Measurements from ENCODE around the gene EEF2KMT.
"Not testable (repeated sequence)": the region's sequence is repeated elsewhere in the genome, so short reads cannot be mapped to it uniquely, and the experiment has no call there.

Gene EEF2KMT

GRCh38 chr16:5070431-5071186, 27.0 kb downstream of the EEF2KMT start:
- DNase-seq = no peak

DNA sequence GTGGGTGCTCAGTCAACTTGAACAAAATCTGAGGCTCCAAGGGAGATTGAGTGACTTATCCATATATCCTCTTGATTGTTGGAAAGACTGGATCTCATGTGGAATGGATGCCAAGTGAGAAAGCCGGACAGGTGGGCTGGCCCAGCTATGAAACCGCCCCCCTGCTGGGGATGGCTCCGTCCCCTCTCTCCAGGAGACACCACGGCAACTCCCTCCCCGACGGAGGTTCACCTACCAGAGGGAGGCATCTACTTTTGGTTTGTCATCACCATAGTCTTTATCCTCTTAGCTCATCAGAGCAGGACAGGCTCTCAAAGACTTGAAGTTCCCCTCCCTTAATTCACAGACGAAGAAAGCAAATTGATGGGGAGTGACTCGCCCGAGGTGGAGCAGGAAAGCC, 27.7 kb downstream of the EEF2KMT start:
- no peak for DNase-seq

- DNase-seq = no peak
These were observed 28.5 kb downstream of the EEF2KMT start for GRCh38 chr16:5069048-5069447.

- DNase-seq = no peak
These were observed 31.1 kb downstream of the EEF2KMT start for GRCh38 chr16:5066511-5066910.

GRCh38 chr16:5065813-5066212, 31.8 kb downstream of the EEF2KMT start, which contains the start of gene C16orf89:
Gene C16orf89, minus strand, starts transcription at chr16:5065956. Its CDS starts 48 bp downstream, at chr16:5065908.
- no peak for DNase-seq

GRCh38 chr16:5065326-5065725, 32.3 kb downstream of the EEF2KMT start:
- DNase-seq = no peak

GRCh38 chr16:5064915-5065314, 32.7 kb downstream of the EEF2KMT start:
- no peak for DNase-seq

DNA sequence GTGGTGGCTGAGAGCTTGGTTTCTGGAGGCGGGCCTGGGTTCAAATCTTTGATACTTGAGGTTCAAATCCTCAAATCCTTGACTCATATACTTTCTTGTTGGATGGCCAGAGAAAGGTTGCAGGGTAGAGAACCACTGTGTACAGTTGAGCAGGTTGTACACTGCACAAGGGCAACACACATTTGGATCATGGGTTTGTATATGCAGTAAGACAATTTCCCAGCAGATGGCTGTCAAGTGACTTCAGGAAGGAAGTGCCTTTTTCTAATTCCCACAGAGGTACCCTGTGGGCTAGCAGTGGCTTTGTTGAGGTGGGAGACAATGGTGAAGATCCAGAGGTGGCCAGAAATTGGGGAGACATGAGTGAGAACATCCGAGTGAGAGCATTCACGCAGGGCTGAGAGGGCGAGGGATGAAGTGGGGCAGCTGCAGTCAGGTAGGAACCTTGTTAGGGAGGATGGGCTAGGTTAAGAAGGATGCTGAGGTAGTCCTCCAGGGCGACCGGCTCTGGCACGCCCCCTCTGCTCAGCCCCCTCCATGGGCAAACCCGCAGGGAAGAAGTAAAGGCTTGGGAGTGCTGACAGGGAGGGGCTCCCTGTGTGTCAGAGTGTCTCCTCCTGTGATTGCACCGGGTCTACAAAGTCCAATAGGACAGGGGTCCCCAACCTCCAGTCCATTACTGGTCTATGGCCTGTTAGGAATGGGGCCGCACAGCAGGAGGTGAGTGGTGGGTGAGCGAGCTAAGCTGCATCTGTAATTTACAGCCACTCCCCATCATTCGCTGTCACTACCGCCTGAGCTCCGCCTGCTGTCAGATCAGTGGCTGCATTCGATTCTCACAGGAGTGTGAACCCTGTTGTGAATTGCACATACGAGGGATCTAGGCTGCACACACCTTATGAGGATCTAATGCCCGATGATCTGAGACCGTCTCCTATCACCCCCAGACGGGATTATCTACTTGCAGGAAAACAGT, 34.5 kb downstream of the EEF2KMT start:
- no peak for DNase-seq

- DNase-seq = no peak
These were observed 35.5 kb downstream of the EEF2KMT start for GRCh38 chr16:5062051-5062450.

GRCh38 chr16:5060073-5060641, 37.4 kb downstream of the EEF2KMT start:
- DNase-seq = no peak

- DNase-seq = no peak
These were observed 38.1 kb downstream of the EEF2KMT start for GRCh38 chr16:5059386-5060072.

- no peak for DNase-seq
These were observed 39.1 kb downstream of the EEF2KMT start for GRCh38 chr16:5058476-5058875.

GRCh38 chr16:5056352-5056751, 41.2 kb downstream of the EEF2KMT start:
- DNase-seq = no peak

- DNase-seq = no peak
These were observed 42.4 kb downstream of the EEF2KMT start for GRCh38 chr16:5054876-5055865.

GRCh38 chr16:5046914-5047313, 50.7 kb downstream of the EEF2KMT start:
- no peak for DNase-seq

DNA sequence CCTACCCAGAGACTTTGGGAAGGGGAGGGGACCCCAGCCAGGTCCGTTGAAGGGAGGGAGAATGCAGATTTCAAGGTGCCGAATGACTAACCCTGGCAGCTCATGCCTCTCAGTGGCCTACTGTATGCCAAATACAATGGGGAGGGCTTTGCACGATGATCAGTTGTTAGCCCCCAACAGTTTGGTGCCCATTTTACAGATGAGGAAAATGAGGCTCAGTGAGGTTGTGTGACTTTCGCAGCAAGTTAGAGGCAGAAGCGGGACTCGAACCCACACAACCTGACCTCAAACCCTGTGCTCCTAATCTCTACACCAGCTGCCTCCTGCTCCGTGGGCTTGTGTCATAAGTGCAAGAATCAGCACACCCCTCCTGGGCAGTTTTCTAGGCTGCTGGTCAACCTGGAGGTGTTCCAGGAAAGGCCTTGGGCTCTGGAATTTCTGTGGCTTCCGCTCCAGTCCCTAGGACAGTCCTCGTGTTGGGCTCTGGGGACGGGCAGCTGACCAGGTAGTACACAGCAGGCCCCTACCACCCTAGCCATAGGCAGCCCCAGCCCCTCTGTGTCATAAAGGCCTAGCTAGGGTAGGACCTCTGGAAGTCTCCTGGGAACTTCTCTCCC, 52.0 kb downstream of the EEF2KMT start:
- no peak for DNase-seq

DNA sequence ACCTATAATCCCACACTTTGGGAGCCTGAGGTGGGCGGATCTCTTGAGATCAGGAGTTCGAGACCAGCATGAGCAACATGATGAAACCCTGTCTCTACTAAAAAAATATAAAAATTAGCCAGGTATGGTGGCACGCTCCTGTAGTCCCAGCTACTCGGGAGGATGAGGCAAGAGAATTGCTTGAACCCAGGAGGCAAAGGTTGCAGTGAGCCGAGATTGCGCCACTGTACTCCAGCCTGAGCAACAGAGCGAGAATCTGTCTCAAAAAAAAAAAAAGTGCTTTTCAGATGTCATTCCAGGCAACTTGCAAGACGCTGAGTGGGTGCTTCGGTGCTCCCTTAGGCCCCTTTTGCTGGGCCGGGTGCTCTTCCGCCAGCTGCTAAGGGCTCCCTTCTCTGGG, 53.0 kb downstream of the EEF2KMT start:
- not testable (repeated sequence) for DNase-seq

GRCh38 chr16:5044011-5044540, 53.5 kb downstream of the EEF2KMT start:
- DNase-seq = no peak

DNA sequence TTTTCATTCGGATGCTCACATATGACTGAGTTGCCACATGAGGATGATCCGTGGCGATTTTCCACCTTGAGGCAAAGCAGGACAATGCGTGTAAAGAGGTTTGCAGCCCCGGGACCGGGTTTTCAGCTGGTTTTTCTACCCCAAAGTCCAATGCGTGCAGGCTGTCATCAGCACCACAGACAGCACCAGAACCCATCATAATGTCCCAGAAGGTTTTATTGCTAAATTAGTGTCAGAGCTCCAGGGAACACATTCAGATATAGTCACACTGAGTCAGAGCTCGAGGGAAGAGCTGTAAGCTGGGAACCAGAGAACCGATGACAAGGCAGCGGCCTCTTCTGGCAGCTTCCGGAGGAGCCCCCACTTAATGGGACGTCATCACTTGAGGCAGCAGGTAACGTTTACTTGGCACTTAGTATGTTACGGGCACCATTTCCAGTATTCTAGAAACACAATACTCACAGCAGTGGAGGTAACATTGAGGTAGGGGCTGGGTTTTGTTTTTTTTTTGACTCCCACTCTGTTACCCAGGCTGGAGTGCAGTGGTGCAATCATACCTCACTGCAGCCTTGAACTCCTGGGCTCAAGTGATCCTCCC, 54.9 kb downstream of the EEF2KMT start:
- no peak for DNase-seq

GRCh38 chr16:5041600-5042133, 55.9 kb downstream of the EEF2KMT start:
- DNase-seq = no peak
